GM12878 (cell line): ENCODE data around the gene OPRL1. TPM values are rescaled to one million over a fixed set of nuclear protein-coding genes. Genes with fewer than 3 reads are reported as not detected.

ENCODE experiments used
- CBX5 ChIP-seq: sonication (generic); IDR thresholded peaks from 2 replicates; pipeline ENCODE4 v1.6.1; 2016; ENCODE audit warnings: low read depth, moderate library complexity, mild to moderate bottlenecking, inconsistent platforms
- CEBPZ ChIP-seq: fragments of 150-350 bp; IDR thresholded peaks from 2 replicates; pipeline ENCODE4 v1.6.1; 2016; ENCODE audit warnings: low read depth, low read length
- DPF2 ChIP-seq: fragments of 450-650 bp; IDR thresholded peaks from 2 replicates; pipeline ENCODE4 v1.6.1; 2017; ENCODE audit warnings: mild to moderate bottlenecking
- EED ChIP-seq: sonication (generic); IDR thresholded peaks from 2 replicates; pipeline ENCODE4 v1.6.1; 2016; ENCODE audit warnings: antibody characterized with exemption, low read depth
- FOXM1 ChIP-seq: IDR thresholded peaks from 2 replicates; pipeline ENCODE4 v1.6.1; 2012; ENCODE audit warnings: low read depth, mild to moderate bottlenecking, inconsistent platforms, low read length, moderate library complexity
- HDAC2 ChIP-seq: fragments of 200-600 bp; sonication (generic); IDR thresholded peaks from 2 replicates; pipeline ENCODE4 v1.6.1; 2017
- JUNB ChIP-seq: IDR thresholded peaks from 2 replicates; pipeline ENCODE4 v1.6.1; 2016; ENCODE audit warnings: antibody characterized with exemption, mild to moderate bottlenecking
- MEF2A ChIP-seq: IDR thresholded peaks from 2 replicates; pipeline ENCODE4 v1.6.1; 2011; ENCODE audit warnings: low read depth, mild to moderate bottlenecking, low read length, moderate library complexity; ENCODE audit not compliant: insufficient read depth
- MXI1 ChIP-seq: fragments of 150-350 bp; IDR thresholded peaks from 2 replicates; pipeline ENCODE4 v1.6.1; 2011; ENCODE audit warnings: low read depth, mild to moderate bottlenecking, inconsistent platforms, low read length, improper control_type of control experiment
- NBN ChIP-seq: fragments of 450-650 bp; IDR thresholded peaks from 2 replicates; pipeline ENCODE4 v1.6.1; 2016
- NFXL1 ChIP-seq: fragments of 450-650 bp; IDR thresholded peaks from 2 replicates; pipeline ENCODE4 v1.6.1; 2017; ENCODE audit warnings: antibody characterized with exemption, mild to moderate bottlenecking, borderline replicate concordance
- NFYA ChIP-seq: IDR thresholded peaks from 2 replicates; pipeline ENCODE4 v1.6.1; 2011; ENCODE audit warnings: low read depth, mild to moderate bottlenecking, low read length, improper control_type of control experiment, borderline replicate concordance
- NKRF ChIP-seq: fragments of 450-650 bp; conservative IDR thresholded peaks from 2 replicates; pipeline ENCODE4 v1.6.1; 2017; ENCODE audit warnings: mild to moderate bottlenecking, moderate library complexity
- NR2C2 ChIP-seq: IDR thresholded peaks from 2 replicates; pipeline ENCODE4 v1.6.1; 2011; ENCODE audit warnings: borderline replicate concordance, low read depth; ENCODE audit not compliant: control insufficient read depth, insufficient read length
- PKNOX1 ChIP-seq: fragments of 450-650 bp; IDR thresholded peaks from 2 replicates; pipeline ENCODE4 v1.6.1; 2016; ENCODE audit warnings: mild to moderate bottlenecking
- POLR2AphosphoS2 ChIP-seq: IDR thresholded peaks from 2 replicates; pipeline ENCODE4 v1.6.1; 2011; ENCODE audit warnings: low read depth, mild to moderate bottlenecking, low read length, improper control_type of control experiment, moderate library complexity
- SP1 ChIP-seq: IDR thresholded peaks from one replicate; pipeline ENCODE4 v1.6.1; 2011; ENCODE audit warnings: low read depth, low read length
- TARDBP ChIP-seq: IDR thresholded peaks from 2 replicates; pipeline ENCODE4 v1.6.1; 2016; ENCODE audit warnings: borderline replicate concordance
- TBL1XR1 ChIP-seq: IDR thresholded peaks from 2 replicates; pipeline ENCODE4 v1.6.1; 2012; ENCODE audit warnings: low read depth, low read length, improper control_type of control experiment
- ZBTB4 ChIP-seq: fragments of 450-650 bp; formaldehyde crosslinking; IDR thresholded peaks from 2 replicates; pipeline ENCODE4 v1.4.0; 2022; ENCODE audit warnings: mild to moderate bottlenecking, moderate library complexity
- ZNF217 ChIP-seq: fragments of 450-650 bp; IDR thresholded peaks from 2 replicates; pipeline ENCODE4 v1.6.1; 2017; ENCODE audit warnings: antibody characterized with exemption, mild to moderate bottlenecking
- ZNF24 ChIP-seq: fragments of 450-650 bp; IDR thresholded peaks from 2 replicates; pipeline ENCODE4 v1.6.1; 2017; ENCODE audit warnings: antibody characterized with exemption, mild to moderate bottlenecking
- polyA plus RNA-seq, 11 experiments: library from polyadenylated mRNA; depleted of rRNA in 4 of 11; unstranded in 6 of 11; stranded (reverse) in 5 of 11; fragments of >200 nt; fragmentation: Nextera tagmentation in 4 of 11; fragmentation: Illumina TruSeq in 1 of 11; extraction: Ambion mirVana in 4 of 11; extraction: Trizol in 1 of 11; gene quantifications; 1 replicate in 1 of 11; 2 replicates in 10 of 11; pipeline versions ENCODE4 v1.2.1 to v1.2.3, GENCODE V29; 2011 to 2016; ENCODE audit warnings: inconsistent platforms in 2 of 11, missing spikeins in 2 of 11, low read depth in 1 of 11
- total RNA-seq, 4 experiments: library from RNA; depleted of rRNA in 3 of 4; stranded (reverse); fragments of >200 nt in 3 of 4; fragmentation: Illumina TruSeq in 1 of 4; extraction: Trizol in 1 of 4; gene quantifications; 2 replicates each; pipeline versions ENCODE4 v1.2.1 to v1.2.3, GENCODE V29; 2013 to 2021

The OPRL1 gene
- total and polyA plus RNA-seq, 10 of the 15 experiments (the other 5 are each of a cell fraction or from before 2014, with no cell fraction given): 0.04 to 0.41 (median 0.24) TPM; not detected in 1

- TF ChIP-seq EED (no peak), PKNOX1 (no peak), CEBPZ (no peak), MXI1 (no peak; the same call in 1 of the 2 replicates), SP1 (no peak), MEF2A (no peak), HDAC2 (no peak), TARDBP (no peak), NFXL1 (no peak), NFYA (no peak), CBX5 (no peak), ZNF24 (no peak), JUNB (no peak), FOXM1 (no peak), NKRF (no peak; the same call in 1 of the 2 replicates), NBN (0 out of 2 replicates have a peak, but pooled peaks have one; percentile 24), ZNF217 (no peak), POLR2AphosphoS2 (peak; percentile 95; the same call in 1 of the 2 replicates), NR2C2 (no peak), DPF2 (no peak), TBL1XR1 (0 out of 2 replicates have a peak, but pooled peaks have one; percentile 34), ZBTB4 (CRISPR knock-in tag) (no peak)
Measured at GRCh38 chr20:64037498-64038213, 42.2 kb upstream of the OPRL1 start (continued).
